HepG2 (cell line): Measurements from ENCODE around the gene ABCD1. TPM values are rescaled to one million over a fixed set of nuclear protein-coding genes. Genes with fewer than 3 reads are reported as not detected.

Experiments
- ATAC-seq: fragments of 200-7000 bp; cut with Tn5 transposase; 3 replicates; pipeline ENCODE4 v1.9.1; 2020; ENCODE audit warnings: mild to moderate bottlenecking, moderate library complexity
- BruUV-seq: library from RNA; stranded (reverse); fragments of 400-500 nt; replicated peaks from 2 replicates; lab custom pipeline; 2021; lab: Mats Ljungman, UMichigan
- CTCF ChIA-PET: fragments of 300-600 bp; formaldehyde crosslinking; extraction: SDS; loops from one replicate; lab custom pipeline; 2021; ENCODE audit warnings: low total read pairs, inconsistent platforms, low intra/inter-chr PET ratio; lab: Yijun Ruan, JAX
- POLR2A ChIA-PET: fragments of 350-600 bp; sonication (Branson Sonifier 250); formaldehyde crosslinking; loops from one replicate; lab custom pipeline; 2020; ENCODE audit warnings: antibody characterized with exemption, inconsistent platforms; lab: Yijun Ruan, JAX
- DNase-seq: peaks from one replicate; pipeline ENCODE4 v3.0.0-alpha.2; 2015; ENCODE audit warnings: low spot score
- FAIRE-seq: peaks from 3 replicates; lab custom pipeline; 2011; peaks lifted over from hg19 to GRCh38; lab: Jason Lieb, UNC
- H2AFZ ChIP-seq: one replicate; pipeline ENCODE4 v1.6.1; 2011; ENCODE audit warnings: low read length, inconsistent platforms
- H3K27ac ChIP-seq: fragments of 300-600 bp; 3 replicates; pipeline ENCODE4 v1.8.0; 2011; ENCODE audit warnings: mixed run types, mild to moderate bottlenecking, mixed read lengths, low read length, inconsistent platforms; ENCODE audit not compliant: insufficient read depth; ENCODE audit errors: extremely low read length
- H3K27me3 ChIP-seq, 2 experiments: fragments of 200-600 bp in 1 of 2; 2 replicates in 1 of 2; 3 replicates in 1 of 2; pipeline versions ENCODE4 v1.6.0 to v1.8.0; 2011; ENCODE audit warnings: low read length in 2 of 2, mild to moderate bottlenecking in 2 of 2, moderate library complexity in 2 of 2, inconsistent platforms in 1 of 2; ENCODE audit not compliant: insufficient read depth in 2 of 2, control insufficient read depth in 1 of 2
- H3K36me3 ChIP-seq, 2 experiments: fragments of 200-600 bp in 1 of 2; replicated peaks in 1 of 2; 2 replicates in 1 of 2; 3 replicates in 1 of 2; pipeline versions ENCODE4 v1.5.1 to v1.8.0; 2011; ENCODE audit warnings: low read length in 2 of 2, inconsistent platforms in 1 of 2; ENCODE audit not compliant: insufficient read depth in 2 of 2, control insufficient read depth in 1 of 2
- H3K4me1 ChIP-seq: 2 replicates; pipeline ENCODE4 v1.5.1; 2012; ENCODE audit warnings: low read length, inconsistent platforms; ENCODE audit not compliant: insufficient read depth
- H3K4me2 ChIP-seq: 2 replicates; pipeline ENCODE4 v1.6.0; 2011; ENCODE audit warnings: low read depth, low read length, inconsistent platforms
- H3K4me3 ChIP-seq, 3 experiments: fragments of 200-600 bp in 1 of 3; sonication (generic), shearing (Covaris generic) in 1 of 3; replicated peaks in 1 of 3; 2 replicates each; pipeline ENCODE4 v1.5.1; 2011 to 2016; ENCODE audit warnings: low read length in 3 of 3, inconsistent platforms in 2 of 3, low read depth in 2 of 3, mild to moderate bottlenecking in 2 of 3, control low read depth in 1 of 3, mixed read lengths in 1 of 3; ENCODE audit not compliant: insufficient read depth in 1 of 3
- H3K79me2 ChIP-seq: one replicate; pipeline ENCODE4 v1.6.1; 2011; ENCODE audit warnings: low read length, inconsistent platforms; ENCODE audit not compliant: insufficient read depth
- H3K9ac ChIP-seq: 2 replicates; pipeline ENCODE4 v1.6.0; 2011; ENCODE audit warnings: mild to moderate bottlenecking, low read depth, low read length, inconsistent platforms; ENCODE audit not compliant: insufficient read depth
- H3K9me3 ChIP-seq: 2 replicates; pipeline ENCODE4 v1.5.1; 2012; ENCODE audit warnings: mild to moderate bottlenecking, low read length
- H4K20me1 ChIP-seq: 2 replicates; pipeline ENCODE4 v1.6.0; 2011; ENCODE audit warnings: inconsistent platforms, mild to moderate bottlenecking, low read length, moderate library complexity; ENCODE audit not compliant: insufficient read depth
- RBFOX2 ChIP-seq: fragments of 200-400 bp; formaldehyde crosslinking; IDR thresholded peaks from 2 replicates; pipeline ENCODE4 v1.6.1; 2017; ENCODE audit warnings: low read depth, mild to moderate bottlenecking, low read length
- SP5 ChIP-seq: IDR thresholded peaks from 2 replicates; pipeline ENCODE4 v1.6.1; 2016; ENCODE audit warnings: low read depth, borderline replicate concordance
- ZBTB2 ChIP-seq: sonication (generic); formaldehyde crosslinking; IDR thresholded peaks from 2 replicates; pipeline ENCODE4 v1.8.0; 2022; ENCODE audit warnings: low read depth, missing genetic modification reagents
- ZBTB34 ChIP-seq: sonication (generic); formaldehyde crosslinking; IDR thresholded peaks from 2 replicates; pipeline ENCODE4 v1.8.0; 2022; ENCODE audit warnings: mild to moderate bottlenecking, missing genetic modification reagents
- ZBTB7A ChIP-seq: sonication (generic); formaldehyde crosslinking; IDR thresholded peaks from 2 replicates; pipeline ENCODE4 v1.8.0; 2022; ENCODE audit warnings: mild to moderate bottlenecking, missing genetic modification reagents
- WGBS: methylation state at CpG from one replicate; pipeline ENCODE4 v1.1.6; 2017; ENCODE audit warnings: low lambda C conversion rate; 5-methylcytosine and 5-hydroxymethylcytosine counted together
- in situ Hi-C: cut with HindIII; loops from 2 replicates; pipeline ENCODE4 v1.10.0; 2017; ENCODE audit warnings: low pct_unique_long_range_greater_than_20kb; ENCODE audit not compliant: extremely low pct_ligation_motif_present
- intact Hi-C: fragments of 100-400 bp; cut with micrococcal nuclease; formaldehyde crosslinking; loops from one replicate; pipeline ENCODE4 v1.10.0; 2022; ENCODE audit not compliant: unreplicated experiment
- polyA plus RNA-seq, 8 experiments: library from polyadenylated mRNA; depleted of rRNA in 3 of 8; stranded (reverse) in 7 of 8; unstranded in 1 of 8; fragments of >200 nt; fragmentation: Illumina TruSeq in 4 of 8; extraction: Trizol in 4 of 8; gene quantifications; 2 replicates each; pipeline versions ENCODE4 v1.2.1 to v1.2.3, GENCODE V29; 2011 to 2016; ENCODE audit warnings: low read depth in 4 of 8, missing spikeins in 1 of 8, mixed read lengths in 1 of 8; ENCODE audit not compliant: insufficient read depth in 1 of 8
- total RNA-seq, 5 experiments: library from RNA; depleted of rRNA; stranded (reverse); fragments of >200 nt; fragmentation: Illumina TruSeq; extraction: Trizol; gene quantifications; 2 replicates each; pipeline ENCODE4 v1.2.3, GENCODE V29; 2016; ENCODE audit warnings: low read depth in 1 of 5

ABCD1 gene
- total and polyA plus RNA-seq, 2 of the 13 experiments (the other 11 are each of a cell fraction or from before 2014, with no cell fraction given) = 11.4 to 15.9 TPM

- H3K4me3 ChIP-seq = no peak overlapping the region
- H3K27me3 ChIP-seq = no peaks in the 10 kb centered on the region
- no peaks in the 10 kb centered on the region for H3K79me2 ChIP-seq
- in situ Hi-C loops (no loop called here), intact Hi-C loops (no loop called here)
- H3K27ac ChIP-seq = no peak overlapping the region
- WGBS = no CpG with 5 or more reads among the region's 27 CpGs
- H3K9ac ChIP-seq = no peak overlapping the region
- FAIRE-seq = no peak
- H2AFZ ChIP-seq = no peak overlapping the region
- H3K4me1 ChIP-seq = peaks cover 6% of the 10 kb centered on the region; the same call in 1 of the 2 replicates
- H4K20me1 ChIP-seq = no peaks in the 10 kb centered on the region
- POLR2A ChIA-PET = no interaction called here
- no TSS peak for BruUV-seq
- no peak overlapping the region for H3K4me2 ChIP-seq
- TF ChIP-seq ZBTB34 (CRISPR knock-in tag) = no peak
- 0 out of 2 replicates have a peak, but pooled peaks have one; percentile 33 for TF ChIP-seq RBFOX2
- TF ChIP-seq, all 625 proteins: peak for 1
- ATAC-seq (no peak), DNase-seq (no peak)
- H3K9me3 ChIP-seq = no peaks in the 10 kb centered on the region
- 0 out of 5 replicates have a peak, but pooled peaks cover 0 to 3% of the 10 kb centered on the region in 2 experiments for H3K36me3 ChIP-seq
- CTCF ChIA-PET = no interaction called here
Observed at GRCh38 chrX:153738056-153738605, 13.5 kb downstream of the ABCD1 start.

- no CpG with 5 or more reads among the region's 29 CpGs for WGBS
- ChIA-PET POLR2A (no interaction called here), CTCF (no interaction called here)
- no peak for FAIRE-seq
- H2AFZ ChIP-seq = no peak overlapping the region
- DNase-seq = no peak
- H3K36me3 ChIP-seq = 0 out of 5 replicates have a peak, but pooled peaks cover 0 to 3% of the 10 kb centered on the region in 2 experiments
- H3K79me2 ChIP-seq = no peaks in the 10 kb centered on the region
- H3K9ac ChIP-seq = no peak overlapping the region
- no peaks in the 10 kb centered on the region for H3K27me3 ChIP-seq
- no peaks in the 10 kb centered on the region for H4K20me1 ChIP-seq
- H3K27ac ChIP-seq = no peak overlapping the region
- TF ChIP-seq ZBTB7A (CRISPR knock-in tag) (no peak), RBFOX2 (0 out of 2 replicates have a peak, but pooled peaks have one; percentile 28), SP5 (CRISPR knock-in tag) (no peak), ZBTB2 (CRISPR knock-in tag) (no peak)
- H3K4me2 ChIP-seq = no peak overlapping the region
- in situ Hi-C loops = no loop called here
- H3K4me1 ChIP-seq = no peaks in the 10 kb centered on the region
- H3K9me3 ChIP-seq = no peaks in the 10 kb centered on the region
- H3K4me3 ChIP-seq = no peak overlapping the region
- no TSS peak for BruUV-seq
- ATAC-seq = no peak
- intact Hi-C loops = no loop called here
Observed at GRCh38 chrX:153739754-153740486, 15.3 kb downstream of the ABCD1 start.
